ENCODE measurements around the gene ZNF274.
A peak's percentile ranks its signal among the peaks of the same experiment; 100 is the strongest.
"Not testable (repeated sequence)": the region's sequence is repeated elsewhere in the genome, so short reads cannot be mapped to it uniquely, and the experiment has no call there.

The ZNF274 gene

DNA sequence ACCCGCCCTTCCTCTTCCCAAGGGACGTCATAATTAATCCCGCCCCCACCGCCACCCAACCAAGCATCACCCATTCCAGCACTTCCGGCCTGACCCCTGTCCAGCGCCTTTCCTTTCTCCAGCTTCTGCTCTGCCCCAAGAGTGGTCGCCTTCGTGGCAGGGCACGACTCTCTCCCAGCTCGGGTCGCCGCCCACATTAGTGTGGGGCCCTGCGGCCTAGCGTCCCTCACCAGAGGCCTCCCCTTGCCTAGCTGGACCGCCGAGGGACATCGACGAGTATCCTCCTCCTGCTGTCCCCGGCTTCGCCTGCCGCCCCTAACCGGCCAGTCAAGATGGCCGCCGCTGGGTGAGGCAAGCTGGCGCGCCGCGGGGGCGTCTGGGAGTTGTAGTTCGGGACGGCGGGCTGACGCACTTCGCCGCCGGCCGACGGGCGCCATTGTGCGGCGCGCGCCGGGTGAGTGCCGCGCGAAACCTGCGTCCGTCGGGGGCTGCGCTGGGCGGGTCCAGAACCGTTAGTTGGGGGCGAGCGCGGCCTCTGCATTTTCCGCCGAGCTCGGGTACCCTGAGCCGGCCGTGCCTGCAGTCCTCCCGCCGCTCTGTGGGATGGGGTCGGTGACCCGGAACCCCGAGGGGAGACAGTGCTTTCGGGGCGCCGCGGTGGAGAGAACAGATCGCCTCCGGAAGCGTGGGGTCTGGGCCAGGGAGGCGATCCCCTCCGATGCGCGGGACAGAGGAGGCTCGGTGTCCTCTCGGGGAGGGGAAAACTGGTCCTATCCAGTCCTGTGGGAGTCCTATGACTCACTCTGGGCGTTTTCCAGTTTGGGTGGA, at the start of gene ZNF274:
Gene ZNF274, plus strand, starts transcription at position 73 of the 828 bp plus-strand sequence. CDS start 905 bp downstream, outside the sequence.
- DNase-seq = peak; percentile 83

DNA sequence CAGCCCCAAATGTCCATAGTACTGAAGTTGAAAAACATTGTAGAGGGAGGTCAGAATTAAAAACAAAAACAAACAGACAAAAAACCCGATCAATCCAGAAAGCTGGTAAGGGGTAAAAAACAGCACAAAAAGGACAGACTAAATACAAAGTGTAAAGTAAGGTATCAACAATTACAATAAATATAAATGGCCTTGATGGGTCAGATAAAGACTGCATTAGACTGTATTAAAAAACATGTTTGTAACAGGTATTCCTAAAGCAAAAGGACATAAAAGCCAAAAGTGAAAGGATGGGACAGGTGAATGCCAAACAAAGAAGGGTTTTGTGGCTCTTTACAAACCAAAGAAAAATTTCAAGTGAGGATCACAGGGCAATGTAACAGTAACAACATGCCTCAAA, 48.6 kb upstream of the ZNF274 start:
- DNase-seq = no peak

DNA sequence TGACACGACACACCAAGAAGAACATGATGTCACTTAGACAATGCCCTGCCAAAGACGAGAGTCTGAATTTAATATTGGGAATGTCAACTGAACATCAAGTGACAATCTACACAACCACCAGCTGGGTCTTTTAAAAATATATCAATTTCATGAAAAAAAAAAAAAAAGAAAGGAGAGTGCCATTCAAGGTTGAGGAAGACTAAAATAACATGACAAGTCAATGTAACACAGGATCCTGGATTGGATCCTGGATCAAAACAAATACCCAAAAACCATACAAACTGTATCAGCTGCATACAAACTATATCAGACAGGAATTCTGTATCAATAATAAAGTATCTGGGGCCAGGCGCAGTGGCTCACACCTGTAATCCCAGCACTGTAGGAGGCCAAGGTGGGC, 37.0 kb upstream of the ZNF274 start:
- no peak for DNase-seq

DNA sequence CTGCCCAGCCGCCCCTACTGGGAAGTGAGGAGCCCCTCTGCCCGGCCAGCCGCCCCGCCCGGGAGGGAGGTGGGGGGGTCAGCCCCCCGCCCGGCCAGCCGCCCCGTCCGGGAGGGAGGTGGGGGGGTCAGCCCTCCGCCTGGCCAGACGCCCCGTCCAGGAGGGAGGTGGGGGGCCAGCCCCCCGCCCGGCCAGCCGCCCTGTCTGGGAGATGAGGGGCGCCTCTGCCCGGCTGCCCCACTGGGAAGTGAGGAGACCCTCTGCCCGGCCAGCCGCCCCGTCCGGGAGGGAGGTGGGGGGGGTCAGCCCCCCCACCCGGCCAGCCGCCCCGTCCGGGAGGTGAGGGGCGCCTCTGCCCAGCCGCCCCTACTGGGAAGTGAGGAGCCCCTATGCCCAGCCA, 35.4 kb upstream of the ZNF274 start:
- not testable (repeated sequence) for DNase-seq

DNA sequence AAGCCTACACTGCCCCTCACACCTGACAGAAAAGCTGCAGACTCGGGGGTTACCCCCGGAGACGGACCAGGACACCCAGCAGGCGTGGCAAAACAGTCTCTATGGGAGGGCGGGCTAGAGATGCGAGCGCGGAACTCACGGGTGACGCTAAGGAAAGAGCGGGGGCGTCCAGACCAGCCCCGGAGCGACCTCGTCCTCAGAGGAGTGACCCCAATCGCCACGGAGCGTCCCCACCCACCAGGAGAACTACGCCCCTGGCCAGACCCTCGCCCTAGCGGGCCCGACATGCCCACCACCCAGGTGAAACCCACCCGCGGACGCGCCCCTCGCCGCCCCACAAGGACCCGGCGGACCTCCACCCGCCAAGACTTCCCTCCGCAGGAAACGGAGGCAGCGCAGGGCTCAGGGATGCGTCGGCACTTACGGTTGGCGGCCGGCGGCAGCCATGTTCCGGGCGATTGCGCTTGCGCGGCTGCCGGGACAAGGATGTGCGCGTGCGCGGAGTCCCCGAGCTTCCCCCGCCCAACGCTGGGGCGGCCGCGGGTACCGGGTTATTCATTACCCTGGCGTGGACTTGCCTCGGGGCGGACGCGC, 32.4 kb upstream of the ZNF274 start, which contains the start of gene ZNF329:
Gene ZNF329, minus strand, starts transcription at position 462 of the 594 bp plus-strand sequence. CDS start 21,286 bp downstream, outside the sequence.
- DNase-seq = peak; percentile 80

DNA sequence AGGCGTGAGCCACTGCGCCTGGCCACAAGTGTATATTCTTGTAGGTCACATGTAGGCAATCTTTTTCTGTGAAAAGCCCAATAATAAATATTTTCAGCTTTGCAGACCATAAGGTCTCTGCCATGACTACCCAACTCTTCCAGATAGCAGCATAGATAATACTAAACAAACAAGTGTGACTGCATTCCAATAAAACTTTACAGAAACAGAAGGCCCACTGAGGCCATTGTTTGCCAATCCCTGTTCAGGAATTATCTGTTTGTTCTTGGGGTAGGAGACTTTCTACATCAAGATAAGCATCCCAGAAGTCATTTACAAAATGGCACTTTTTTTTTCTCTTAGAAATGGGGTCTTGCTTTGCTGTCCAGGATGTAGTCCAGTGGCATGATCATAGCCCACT, 29.5 kb upstream of the ZNF274 start:
- no peak for DNase-seq

DNA sequence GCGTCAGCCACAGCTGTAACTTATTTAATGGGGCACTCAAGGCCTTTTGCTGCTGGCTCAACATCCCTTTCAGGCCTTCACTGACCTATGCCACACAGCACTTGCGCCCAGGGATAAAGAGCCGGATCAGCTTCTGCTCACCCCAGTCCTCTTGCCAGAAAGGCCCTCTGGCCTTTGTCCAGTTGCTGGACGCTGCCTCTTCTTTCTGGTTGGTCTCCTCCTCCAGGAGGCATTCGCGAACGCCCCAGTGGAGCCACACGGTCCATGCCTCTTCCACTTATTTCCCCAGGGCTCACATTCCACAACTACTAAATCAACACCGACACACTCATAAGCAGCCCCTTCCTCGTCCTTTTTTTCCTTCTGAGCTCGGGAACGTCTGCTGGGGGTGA, 28.6 kb upstream of the ZNF274 start:
- no peak for DNase-seq

DNA sequence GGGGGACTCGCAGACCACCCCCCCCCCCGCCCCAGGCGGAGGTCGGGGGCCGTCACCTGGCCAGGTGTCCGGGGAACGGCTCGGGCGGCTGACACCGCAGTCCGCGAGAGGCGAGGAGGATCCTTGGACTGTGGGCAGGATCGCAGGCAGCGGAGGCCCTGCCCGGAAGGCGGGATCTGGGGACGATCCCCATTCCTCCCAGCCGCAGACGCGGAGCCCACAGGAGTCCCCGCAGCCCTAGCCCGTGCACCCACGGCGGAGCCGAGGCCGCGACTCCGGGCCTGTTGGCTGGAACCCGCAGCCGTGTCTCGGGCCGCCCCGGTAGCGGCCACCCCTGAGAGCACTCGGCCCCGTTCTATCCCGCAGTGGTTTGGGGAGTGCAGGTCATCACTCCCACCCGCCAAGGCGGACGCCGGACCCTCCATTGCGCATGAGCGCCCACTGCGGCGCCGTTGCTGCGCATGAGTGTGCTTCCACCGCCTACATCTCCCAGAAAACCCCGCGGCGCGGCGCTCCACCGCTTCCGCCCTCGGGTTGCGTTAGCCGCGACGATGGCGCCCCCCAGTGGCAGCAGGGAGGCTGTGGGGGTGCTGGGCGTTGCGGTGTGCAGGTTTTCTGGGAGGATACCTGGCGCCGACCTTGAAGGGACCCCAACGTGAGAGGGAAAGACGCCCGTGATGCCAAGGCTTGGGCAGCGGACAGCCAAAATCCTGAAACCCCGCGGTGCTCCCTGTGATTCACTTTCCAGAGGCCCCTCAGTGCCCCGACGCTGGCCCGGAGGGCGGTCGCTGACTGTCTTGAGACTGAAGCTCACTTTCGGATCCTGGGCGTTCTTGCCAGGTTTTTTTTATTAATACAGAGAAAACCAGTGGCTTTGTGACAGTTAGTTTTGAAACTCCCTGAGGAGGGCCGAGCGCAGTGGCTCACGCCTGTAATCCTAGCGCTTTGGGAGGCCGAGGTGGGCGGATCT, 27.9 kb upstream of the ZNF274 start:
- peak; percentile 88 for DNase-seq

DNA sequence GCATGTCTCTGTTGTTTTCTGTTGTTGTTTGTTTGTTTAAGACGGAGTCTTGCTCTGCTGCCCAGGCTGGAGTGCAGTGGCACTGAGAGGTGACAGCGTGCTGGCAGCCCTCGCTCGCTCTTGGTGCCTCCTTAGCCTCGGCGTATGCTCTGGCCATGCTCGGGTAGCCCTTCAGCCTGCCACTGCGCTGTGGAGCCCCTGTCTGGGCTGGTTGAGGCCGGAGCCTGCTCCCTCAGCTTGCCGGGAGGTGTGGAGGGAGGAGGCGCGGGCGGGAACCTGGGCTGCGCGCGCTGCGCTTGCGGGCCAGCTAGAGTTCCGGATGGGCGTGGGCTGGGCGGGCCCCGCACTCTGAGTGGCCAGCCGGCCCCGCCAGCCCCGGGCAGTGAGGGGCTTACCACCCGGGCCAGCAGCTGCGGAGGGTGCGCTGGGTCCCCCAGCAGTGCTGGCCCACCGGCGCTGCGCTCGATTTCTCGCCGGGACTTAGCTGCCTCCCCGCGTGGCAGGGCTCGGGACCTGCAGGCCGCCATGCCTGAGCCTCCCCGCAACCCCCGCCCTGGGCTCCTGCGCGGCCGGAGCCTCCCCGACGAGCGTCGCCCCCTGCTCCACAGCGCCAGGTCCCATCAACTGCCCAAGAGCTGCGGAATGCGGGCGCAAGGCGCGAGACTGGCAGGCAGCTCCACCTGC, 25.7 kb upstream of the ZNF274 start:
- DNase-seq = no peak

DNA sequence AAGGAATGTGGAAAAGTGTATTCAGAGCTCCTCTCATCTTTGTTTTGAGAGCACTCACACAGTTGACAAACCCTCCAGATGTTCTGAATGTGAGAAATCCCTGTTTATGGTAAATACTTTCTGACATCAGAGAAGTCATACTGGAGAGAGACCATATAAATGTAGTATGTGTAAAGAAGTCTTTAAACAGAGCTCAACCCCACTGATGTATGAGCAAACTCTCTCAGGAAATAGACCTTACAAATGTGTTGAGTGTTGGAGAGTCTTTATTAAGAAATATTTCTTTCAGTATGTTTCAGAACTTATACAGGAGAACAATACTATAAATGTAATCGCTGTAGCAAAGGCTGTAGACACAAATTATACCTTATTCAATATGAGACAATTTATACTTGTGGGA, 16.6 kb upstream of the ZNF274 start:
- no peak for DNase-seq

DNA sequence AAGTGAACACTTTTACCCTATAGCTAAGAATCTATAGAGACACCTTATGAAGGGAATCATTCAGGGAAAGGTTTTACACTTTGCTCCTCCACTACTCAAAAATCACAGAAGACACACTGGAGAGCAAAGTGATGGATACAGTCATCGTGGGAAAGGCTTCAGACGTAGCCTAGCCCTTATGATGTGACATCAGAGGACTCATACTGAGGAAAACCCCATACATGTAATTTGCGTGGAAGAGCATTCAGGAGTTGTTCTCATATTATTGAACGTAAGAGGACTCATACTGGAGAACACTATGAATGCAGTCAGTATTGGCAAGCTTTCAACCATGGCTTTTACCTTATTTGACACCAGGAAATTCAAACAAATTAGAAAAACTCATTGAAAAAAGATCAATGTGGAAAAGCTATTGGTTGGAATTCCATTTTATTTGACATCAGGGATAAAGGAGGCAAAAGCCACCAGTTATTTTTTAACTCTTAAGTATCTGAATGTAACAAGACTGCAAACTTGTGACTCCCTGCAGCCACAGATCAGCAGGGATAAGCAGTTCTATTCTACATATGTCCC, 16.1 kb upstream of the ZNF274 start:
- no peak for DNase-seq

DNA sequence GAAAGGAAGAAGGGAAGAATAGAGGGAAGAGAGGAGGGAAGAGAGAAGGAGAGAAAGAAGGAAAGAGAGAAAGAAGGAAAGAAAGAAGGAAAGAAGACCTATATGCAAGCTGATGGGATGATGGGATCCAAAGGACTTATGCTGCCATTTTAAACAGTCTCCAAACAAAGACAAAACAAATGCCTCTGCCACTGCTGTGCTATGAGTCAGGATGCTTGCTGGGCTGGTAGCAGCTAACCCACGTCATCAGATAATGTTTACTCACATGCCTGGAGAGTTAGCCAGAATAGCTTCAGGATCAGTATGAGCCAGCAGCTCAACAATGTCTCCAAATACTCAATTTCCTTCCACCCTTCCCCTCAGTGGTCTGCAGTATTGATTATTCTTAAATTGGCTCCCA, 12.0 kb upstream of the ZNF274 start:
- no peak for DNase-seq

DNA sequence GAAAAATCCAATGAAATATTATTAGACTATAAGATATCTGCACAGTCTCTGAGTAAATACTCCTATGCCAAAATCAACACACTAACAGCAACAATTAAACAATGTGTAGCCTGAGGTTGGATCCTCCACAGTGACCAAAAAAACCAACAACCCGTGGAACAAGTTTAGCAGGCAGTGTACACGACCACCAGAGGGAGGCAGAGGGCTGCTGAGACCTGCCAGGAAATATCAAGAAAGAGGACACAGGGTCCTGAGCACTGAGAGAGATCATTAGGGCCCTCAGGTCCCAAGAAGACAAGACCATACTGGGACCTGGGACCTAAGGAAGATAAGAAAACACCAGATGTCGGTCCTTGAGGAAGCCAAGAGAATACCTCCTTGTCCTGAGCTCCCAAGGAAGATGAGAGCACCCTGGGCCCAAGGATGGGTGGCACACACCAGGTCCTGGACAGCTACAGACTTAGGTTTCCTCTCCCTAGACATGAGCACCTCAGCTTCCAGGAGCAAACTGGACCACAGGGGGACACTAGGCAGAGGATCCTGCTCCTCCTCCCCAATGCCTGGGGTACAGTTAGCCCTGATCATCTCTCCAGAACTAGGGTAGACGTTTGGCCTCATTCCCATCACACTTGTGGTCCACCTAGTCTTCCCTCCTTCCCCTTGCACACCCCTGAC, 822 bp upstream of the ZNF274 start:
- peak; percentile 33 for DNase-seq

DNA sequence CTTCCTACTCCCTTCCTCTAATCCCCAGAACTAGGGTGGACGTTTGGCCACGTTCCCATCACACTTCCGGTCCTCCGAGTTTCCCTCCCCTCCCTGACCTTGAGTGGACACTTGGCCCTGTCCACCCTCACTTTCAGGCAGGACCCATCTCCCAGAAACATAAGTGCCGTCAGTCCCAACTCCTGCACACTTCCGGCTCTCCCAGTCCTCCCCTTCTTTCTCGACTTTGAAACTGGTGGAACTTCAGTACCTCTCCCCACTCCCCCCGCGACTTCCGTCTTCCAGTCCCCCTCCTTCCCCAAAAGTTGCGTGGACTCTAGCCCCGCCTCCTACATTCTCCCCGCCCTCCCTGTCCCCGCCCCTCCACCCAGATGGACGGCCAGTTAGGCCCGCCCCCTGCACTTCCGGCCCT, 278 bp upstream of the ZNF274 start:
- DNase-seq = peak; percentile 78

DNA sequence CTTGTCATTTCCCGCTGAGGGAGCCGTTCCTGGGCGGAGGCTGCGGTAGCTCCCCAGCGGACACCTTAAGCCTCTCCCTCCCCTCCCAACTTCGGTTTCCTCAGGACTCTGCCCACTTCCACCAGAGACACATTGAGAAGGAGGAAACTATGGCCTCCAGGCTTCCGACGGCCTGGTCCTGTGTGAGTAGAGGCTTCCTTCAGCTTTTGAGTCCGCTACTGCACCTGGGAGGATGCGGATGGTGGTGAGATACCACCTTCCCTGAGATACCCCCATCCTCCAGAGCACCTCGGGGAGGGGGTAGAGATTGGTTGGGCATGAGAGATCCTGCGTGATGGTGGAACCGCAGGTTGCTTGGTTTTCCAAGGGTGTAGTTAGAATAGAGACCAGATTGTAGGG, 955 bp downstream of the ZNF274 start:
- no peak for DNase-seq

DNA sequence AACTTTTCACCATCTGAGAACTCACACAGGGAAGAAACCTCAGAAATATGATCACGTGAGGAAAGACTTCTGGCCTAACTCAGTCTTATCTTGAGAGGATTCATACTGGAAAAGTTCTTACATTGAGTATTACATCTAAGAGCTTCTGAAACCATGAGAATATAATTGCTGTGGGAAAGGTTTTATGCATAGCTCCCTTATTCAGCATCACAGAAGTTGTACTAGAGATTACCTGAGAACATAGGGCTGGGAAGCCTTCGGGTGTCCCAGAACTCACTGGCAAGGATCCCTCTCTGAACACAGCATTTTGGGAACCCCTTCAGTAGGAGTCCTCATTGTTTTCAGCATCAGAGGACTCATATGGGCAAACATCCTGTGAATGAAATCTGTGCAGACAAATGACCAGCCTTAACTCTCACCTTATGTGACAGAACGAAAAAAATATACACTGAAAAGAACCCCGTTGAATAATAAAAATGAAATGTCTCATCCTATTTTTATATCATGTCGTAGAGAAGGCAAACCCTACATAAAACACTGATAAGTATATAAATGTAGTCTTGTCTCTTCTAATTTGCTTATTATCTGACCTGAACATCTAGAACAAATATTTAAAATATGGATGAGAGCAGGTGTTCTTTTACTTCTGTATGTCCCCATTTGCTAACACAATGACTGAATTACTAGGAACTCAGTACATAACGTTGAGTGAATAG, 14.2 kb downstream of the ZNF274 start:
- no peak for DNase-seq

DNA sequence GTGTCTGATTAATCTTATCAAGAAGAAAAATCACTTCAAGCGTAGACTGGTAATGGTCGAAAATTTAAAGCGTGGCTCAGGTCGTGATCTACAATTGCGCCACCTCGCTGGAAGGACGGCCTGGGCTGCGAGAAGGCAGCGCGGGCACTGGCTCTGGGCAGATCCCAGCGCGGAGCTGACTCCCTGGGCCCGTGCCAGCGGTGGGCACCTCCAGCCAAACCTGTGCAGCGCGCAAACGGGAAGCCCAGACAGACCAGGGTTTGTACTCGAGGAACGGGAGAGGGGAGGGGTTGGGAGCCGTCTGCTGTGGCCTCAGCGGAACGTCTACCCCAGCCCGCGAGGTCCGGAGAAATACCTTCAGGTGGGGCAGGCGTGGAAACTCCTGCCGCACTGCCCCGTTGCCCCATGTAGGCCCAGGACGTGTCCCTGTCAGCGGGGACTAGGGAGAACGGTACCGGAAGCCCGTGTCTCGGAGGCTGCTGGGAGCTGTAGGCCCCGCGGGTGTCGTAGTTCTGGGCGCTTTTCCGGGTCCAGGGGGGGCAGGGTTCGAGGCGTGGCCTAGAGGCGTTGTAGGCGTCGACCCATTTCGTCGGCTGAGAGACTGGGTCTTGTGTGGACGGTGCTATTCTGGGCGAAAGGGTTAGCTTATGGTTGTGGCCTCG, 21.1 kb downstream of the ZNF274 start:
- no peak for DNase-seq

DNA sequence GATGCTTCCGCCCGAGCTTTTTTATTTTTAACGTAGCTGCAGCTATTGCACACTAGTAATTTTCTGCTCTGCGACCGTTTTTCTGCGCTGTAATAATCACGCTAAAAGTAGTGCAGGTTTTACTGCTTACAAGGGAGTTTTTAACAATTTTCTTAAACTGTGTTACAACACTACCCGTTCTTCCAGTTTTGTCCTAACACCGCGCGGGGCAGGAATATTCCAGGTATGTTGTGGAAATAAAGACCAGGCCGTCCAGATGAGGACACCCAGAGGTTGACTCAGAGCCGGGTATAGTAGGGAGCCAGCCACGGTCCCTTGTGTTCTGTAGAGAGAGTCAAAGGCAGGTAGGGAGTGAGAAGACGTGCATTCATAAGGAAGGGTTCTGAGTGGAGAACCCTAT, 21.7 kb downstream of the ZNF274 start:
- no peak for DNase-seq

DNA sequence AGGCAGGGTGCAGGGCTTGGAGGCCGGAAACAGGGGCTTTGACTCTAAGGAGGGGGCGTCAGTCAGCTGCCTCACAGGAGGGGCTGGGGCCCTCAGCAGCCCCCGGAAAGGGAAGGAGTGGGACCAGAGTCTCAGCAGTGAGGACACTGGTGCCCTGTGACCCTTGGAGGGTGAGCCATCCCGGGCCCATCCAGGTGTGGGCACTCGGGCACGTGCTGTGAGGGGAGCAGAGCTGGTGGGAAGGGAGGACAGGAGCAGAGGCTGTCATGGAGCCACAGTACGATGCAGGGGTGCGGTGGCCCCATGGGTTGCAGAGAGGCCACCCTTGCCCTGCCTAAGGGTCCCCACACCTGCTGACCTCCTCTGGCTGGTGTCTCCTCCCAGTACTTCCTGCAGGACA, 26.7 kb downstream of the ZNF274 start:
- DNase-seq = no peak

DNA sequence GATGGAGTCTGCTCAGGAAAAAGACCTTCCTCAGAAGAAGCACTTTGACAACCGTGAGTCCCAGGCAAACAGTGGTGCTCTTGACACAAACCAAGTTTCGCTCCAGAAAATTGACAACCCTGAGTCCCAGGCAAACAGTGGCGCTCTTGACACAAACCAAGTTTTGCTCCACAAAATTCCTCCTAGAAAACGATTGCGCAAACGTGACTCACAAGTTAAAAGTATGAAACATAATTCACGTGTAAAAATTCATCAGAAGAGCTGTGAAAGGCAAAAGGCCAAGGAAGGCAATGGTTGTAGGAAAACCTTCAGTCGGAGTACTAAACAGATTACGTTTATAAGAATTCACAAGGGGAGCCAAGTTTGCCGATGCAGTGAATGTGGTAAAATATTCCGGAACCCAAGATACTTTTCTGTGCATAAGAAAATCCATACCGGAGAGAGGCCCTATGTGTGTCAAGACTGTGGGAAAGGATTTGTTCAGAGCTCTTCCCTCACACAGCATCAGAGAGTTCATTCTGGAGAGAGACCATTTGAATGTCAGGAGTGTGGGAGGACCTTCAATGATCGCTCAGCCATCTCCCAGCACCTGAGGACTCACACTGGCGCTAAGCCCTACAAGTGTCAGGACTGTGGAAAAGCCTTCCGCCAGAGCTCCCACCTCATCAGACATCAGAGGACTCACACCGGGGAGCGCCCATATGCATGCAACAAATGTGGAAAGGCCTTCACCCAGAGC, 29.6 kb downstream of the ZNF274 start:
- DNase-seq = no peak
